CD4-positive, alpha-beta T cell treated with Interleukin-17A for 4 hours (primary cell): Measurements from ENCODE around the gene LRCH4.
"Not testable (repeated sequence)": the region's sequence is repeated elsewhere in the genome, so short reads cannot be mapped to it uniquely, and the experiment has no call there.

ENCODE experiments used
- DNase-seq: peaks from one replicate; pipeline ENCODE4 v3.0.0-alpha.2; 2020; ENCODE audit warnings: mixed read lengths

The LRCH4 gene

GRCh38 chr7:100567031-100567730 lies 18.7 kb downstream of the LRCH4 start:
- DNase-seq: no peak

DNA sequence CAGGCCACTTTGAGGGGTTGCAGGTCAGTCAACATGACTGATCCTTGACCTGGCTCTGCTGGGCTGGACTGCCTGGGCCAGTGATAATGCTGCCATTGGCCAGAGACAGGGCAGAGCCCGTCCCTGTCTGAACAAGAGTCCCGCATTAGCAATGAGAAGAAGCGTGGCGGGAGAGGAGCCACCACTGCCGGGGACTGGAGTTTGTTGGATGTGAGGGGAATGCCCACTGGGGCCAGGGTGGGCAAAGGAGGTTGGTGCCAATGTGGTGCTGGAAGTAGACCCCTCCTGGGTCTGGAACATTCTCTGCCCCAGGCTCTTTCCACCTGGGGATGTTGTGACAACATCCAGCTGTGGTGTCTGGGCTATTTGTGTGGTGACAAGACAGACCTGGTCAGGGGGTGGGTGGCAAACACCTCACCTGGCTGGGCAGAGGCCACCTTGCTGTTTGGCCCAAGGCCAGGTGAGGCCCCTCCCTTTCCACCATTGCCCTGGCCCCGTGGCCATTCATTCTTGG lies 19.9 kb downstream of the LRCH4 start:
- no peak for DNase-seq

GRCh38 chr7:100565133-100565571 lies 20.8 kb downstream of the LRCH4 start:
- DNase-seq: no peak

DNA sequence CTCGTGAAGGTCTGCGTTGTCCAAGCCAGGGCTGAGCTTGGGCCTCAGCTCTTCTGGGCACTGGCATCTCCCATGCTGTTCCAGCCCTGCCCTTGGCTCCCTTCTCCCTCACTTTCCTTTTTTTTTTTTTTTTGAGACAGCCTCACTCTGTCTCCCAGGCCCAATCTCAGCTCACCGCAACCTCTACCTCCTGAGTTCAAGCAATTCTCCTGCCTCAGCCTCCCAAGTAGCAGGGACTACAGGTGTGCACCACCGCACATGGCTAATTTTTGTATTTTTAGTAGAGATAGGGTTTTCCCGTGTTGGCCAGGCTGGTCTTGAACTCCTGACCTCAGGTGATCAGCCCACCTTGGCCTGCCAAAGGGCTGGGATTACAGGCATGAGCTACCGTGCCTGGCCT lies 21.5 kb downstream of the LRCH4 start:
- not testable (repeated sequence) for DNase-seq

- DNase-seq: peak; percentile 92
These were observed 22.0 kb downstream of the LRCH4 start for GRCh38 chr7:100563809-100564400.

GRCh38 chr7:100563100-100563564 lies 22.8 kb downstream of the LRCH4 start:
- no peak for DNase-seq

GRCh38 chr7:100562195-100563099 lies 23.5 kb downstream of the LRCH4 start:
- DNase-seq: no peak

DNA sequence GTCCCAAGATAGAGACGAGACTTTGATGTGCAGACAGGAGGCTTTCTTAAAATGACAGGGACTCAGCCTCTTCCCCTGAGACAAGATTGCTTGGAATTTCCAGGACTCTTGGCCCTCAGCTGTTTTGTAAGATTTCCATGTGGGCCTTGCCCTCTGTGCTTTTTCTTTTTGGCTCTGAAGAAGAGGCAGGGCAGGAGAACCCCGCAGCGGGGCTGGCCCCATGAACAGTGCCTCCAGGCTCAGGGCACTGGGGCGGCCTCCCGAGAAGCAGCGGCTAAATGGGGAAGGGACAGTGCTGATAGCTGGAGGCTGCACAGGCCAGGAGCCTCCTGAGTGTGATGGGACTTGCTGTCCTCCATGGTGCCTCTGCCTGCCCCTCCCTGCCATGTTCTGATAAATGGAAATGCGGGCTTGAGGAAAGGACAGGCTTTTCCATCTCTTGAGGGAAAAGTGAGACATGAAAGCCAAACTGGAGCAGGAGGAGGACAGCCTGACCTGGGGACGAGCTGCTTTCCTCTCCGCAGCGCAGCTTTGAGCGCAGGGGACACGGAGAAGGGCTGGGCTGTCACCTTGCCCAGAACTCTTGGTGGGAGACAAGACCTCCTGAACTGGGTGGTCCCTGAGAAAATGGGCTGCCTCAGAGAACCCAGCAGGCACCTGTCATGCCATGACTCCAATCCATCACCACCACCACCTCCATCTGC lies 24.3 kb downstream of the LRCH4 start:
- DNase-seq: no peak

GRCh38 chr7:100559127-100559526 lies 26.8 kb downstream of the LRCH4 start:
- DNase-seq: no peak

DNA sequence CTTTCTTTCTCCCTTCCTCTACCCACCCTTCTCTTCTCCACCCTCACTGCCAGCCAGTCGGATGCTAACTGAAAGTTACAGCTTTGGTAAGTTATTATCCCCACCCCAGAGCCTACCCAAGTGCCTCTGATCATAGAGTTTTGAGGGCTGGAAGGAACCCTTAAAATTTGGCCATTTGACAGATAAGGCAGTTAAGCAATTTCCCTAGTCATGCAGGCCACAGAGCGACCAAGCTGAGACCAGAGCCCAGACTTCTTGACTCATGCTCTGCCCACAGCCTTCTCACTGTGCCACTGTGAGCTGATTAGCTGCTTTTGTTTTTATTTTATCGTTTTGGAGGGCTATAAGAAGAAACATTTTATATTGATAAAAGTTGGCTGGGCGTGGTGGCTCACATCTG lies 29.4 kb downstream of the LRCH4 start:
- DNase-seq: no peak

DNA sequence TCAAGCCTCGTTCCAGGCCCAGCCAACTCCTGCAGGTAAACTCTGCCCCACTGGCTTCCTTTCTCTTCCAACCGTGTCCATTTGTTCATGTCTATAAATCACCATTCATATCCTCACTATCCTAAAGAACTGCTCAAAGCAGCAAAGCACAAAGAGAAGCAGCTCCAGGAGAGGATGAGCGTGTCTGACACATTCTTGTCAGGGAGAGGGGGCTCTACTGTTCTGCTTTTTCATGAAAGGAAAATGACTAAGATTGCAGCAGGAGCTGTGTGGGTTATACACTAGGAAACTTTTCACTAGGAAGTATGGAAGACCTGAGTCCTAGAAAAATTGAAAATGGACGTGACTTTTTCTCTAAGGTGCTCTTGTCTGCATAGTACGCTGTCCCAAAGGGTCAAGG lies 30.2 kb downstream of the LRCH4 start:
- no peak for DNase-seq

GRCh38 chr7:100553032-100553431 lies 32.9 kb downstream of the LRCH4 start:
- no peak for DNase-seq

GRCh38 chr7:100552532-100552931 lies 33.4 kb downstream of the LRCH4 start:
- DNase-seq: no peak

GRCh38 chr7:100548446-100548845 lies 37.5 kb downstream of the LRCH4 start:
- not testable (repeated sequence) for DNase-seq

- no peak for DNase-seq
These were observed 38.1 kb downstream of the LRCH4 start for GRCh38 chr7:100547872-100548271.

DNA sequence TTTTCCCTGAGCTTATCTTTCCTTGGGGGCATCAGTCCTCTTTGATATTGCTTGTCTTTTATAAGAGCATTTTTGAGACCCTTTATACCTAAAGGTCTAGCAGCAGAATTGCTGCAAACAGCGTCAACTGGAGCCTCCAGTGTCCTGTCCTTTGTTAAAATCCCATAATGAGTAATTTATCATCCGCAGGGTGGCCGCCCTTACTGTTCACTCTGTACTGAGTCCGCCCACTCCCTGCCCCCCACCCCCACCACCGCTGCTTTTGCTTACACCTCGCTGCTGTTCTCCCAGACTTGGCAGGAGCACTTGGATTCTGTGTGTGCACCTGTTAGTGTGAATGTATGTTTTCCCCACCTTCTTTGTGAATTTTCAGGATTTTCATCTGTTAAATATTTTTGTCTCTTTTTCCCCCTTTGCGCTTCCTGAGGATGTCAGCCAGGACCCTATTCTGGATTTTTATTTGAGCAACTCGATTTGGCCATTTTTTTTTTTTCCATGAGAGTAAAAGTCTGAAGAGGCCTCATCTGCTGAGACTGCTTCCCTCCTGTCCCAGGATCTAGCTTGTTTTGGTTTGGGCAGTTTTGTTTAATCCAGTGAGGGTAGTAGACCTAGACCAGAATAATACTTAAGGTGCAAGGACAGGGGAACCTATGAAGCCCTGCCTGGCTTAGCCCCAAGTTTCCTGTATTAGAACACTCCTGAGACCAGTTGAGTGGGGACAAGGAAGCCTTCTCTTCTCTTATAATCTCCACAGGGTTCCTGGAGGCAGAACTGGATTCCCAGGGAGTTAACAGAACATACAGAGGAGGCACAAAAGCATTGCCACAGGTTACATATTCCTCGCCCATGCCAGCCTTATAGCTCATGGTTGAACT lies 38.8 kb downstream of the LRCH4 start:
- DNase-seq: peak; percentile 31

DNA sequence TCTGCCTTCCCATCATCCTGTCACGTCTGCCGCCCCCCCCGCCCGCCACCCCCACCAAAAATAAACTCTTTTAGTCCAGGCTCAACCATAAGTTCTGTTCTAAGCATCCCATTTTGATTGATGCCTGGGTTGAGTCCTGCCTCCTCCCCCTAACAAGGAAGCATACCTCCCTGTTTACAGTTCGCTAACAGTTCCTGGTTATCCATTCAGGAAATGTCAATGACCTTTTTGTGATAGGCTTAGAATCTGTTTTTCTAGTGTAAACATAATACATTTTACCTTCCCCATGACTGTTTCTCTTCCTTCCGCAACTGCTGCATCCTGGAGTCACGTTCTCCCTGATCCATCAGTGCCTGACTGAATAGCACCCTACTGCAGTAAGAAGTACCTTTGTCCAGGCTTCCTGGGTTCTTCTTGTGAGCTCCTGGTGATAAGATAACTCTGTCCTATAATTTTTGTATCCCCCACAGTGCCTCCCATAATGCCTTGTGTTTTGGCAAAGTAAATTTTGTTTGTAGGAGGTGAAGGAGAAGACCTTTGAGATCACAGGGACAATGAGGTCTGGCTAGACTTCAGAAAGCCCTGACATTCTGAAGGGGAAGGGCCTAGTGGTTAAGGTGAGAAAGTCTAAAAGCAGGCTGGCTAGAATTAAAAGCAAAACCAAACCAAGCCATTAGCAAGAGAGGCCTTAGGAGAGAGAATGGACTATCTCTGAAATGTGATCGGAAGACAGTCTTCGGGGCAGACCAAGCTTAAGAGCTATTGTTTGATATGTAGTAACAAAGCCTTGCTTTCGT lies 39.6 kb downstream of the LRCH4 start:
- peak; percentile 29 for DNase-seq

- DNase-seq: peak; percentile 75
These were observed 40.4 kb downstream of the LRCH4 start for GRCh38 chr7:100545360-100546128.

- no peak for DNase-seq
These were observed 41.0 kb downstream of the LRCH4 start for GRCh38 chr7:100544967-100545359.

GRCh38 chr7:100544386-100544785 lies 41.5 kb downstream of the LRCH4 start:
- DNase-seq: peak; percentile 24
